Measurements from ENCODE around the gene NR1H4.

GRCh38 chr12:100473716-100474150, at the start of gene NR1H4:
- TF ChIP-seq POLR2A (IDR thresholded peaks at IDR 0.05; ENCODE audit: low read depth, low read length): no peak
- no peak for TF ChIP-seq TAF1 (IDR thresholded peaks at IDR 0.05; ENCODE audit: low read depth, low read length)
- TF ChIP-seq POLR2AphosphoS5 (IDR thresholded peaks at IDR 0.05; ENCODE audit: low read depth, low read length): no peak
- TF ChIP-seq SPI1 (IDR thresholded peaks at IDR 0.05; ENCODE audit: low read depth, low read length): no peak
- TF ChIP-seq POU2F2 (IDR thresholded peaks at IDR 0.05; ENCODE audit: low read depth, low read length): no peak

All from GM12891 (cell line).